Medulla oblongata (tissue), 1 donor: ENCODE measurements around the gene HIRA.
A peak's percentile ranks its signal among the peaks of the same experiment; 100 is the strongest.
"Not testable (repeated sequence)": the region's sequence is repeated elsewhere in the genome, so short reads cannot be mapped to it uniquely, and the experiment has no call there.

Source experiments
- DNase-seq: peaks from one replicate; pipeline ENCODE4 v3.0.0-alpha.2; 2015; ENCODE audit errors: extremely low spot score

Gene HIRA

GRCh38 chr22:19383292-19383691 is 48.2 kb downstream of the HIRA start:
- DNase-seq = no peak

GRCh38 chr22:19382240-19382639 is 49.3 kb downstream of the HIRA start:
- no peak for DNase-seq

- no peak for DNase-seq
These were observed 53.2 kb downstream of the HIRA start for GRCh38 chr22:19378344-19378674.

GRCh38 chr22:19377565-19378343 is 53.8 kb downstream of the HIRA start:
- no peak for DNase-seq

GRCh38 chr22:19376971-19377370 is 54.6 kb downstream of the HIRA start:
- no peak for DNase-seq

- DNase-seq = no peak
These were observed 55.3 kb downstream of the HIRA start for GRCh38 chr22:19376247-19376646.

- DNase-seq = no peak
These were observed 56.1 kb downstream of the HIRA start for GRCh38 chr22:19375435-19375834.

- DNase-seq = no peak
These were observed 57.1 kb downstream of the HIRA start for GRCh38 chr22:19374410-19374809.

GRCh38 chr22:19373450-19373849 is 58.1 kb downstream of the HIRA start:
- no peak for DNase-seq

- DNase-seq = no peak
These were observed 59.6 kb downstream of the HIRA start for GRCh38 chr22:19371893-19372292.

GRCh38 chr22:19368876-19369275 is 62.7 kb downstream of the HIRA start:
- no peak for DNase-seq

GRCh38 chr22:19367763-19368367 is 63.7 kb downstream of the HIRA start:
- DNase-seq = no peak

GRCh38 chr22:19363541-19363940 is 68.0 kb downstream of the HIRA start:
- DNase-seq = not testable (repeated sequence)

GRCh38 chr22:19361501-19362103 is 69.9 kb downstream of the HIRA start:
- no peak for DNase-seq

GRCh38 chr22:19360862-19361261 is 70.7 kb downstream of the HIRA start:
- DNase-seq = no peak

- DNase-seq = no peak
These were observed 71.2 kb downstream of the HIRA start for GRCh38 chr22:19360300-19360792.

GRCh38 chr22:19359554-19360299 is 71.8 kb downstream of the HIRA start:
- DNase-seq = no peak

- no peak for DNase-seq
These were observed 72.6 kb downstream of the HIRA start for GRCh38 chr22:19358703-19359553.

- DNase-seq = no peak
These were observed 73.3 kb downstream of the HIRA start for GRCh38 chr22:19358195-19358594.

GRCh38 chr22:19357270-19358105 is 74.0 kb downstream of the HIRA start:
- peak; percentile 47 for DNase-seq
